WTC11 (cell line): ENCODE data around the gene SRD5A1. TPM values are rescaled to one million over a fixed set of nuclear protein-coding genes. Genes with fewer than 3 reads are reported as not detected.

Experiments
- ATAC-seq: fragments of 200-7000 bp; cut with Tn5 transposase; 2 replicates; pipeline ENCODE4 v1.10.0; 2021; ENCODE audit warnings: mild to moderate bottlenecking, moderate library complexity
- CTCF ChIA-PET: fragments of 300-600 bp; sonication (Branson Sonifier 250); formaldehyde crosslinking; loops from one replicate; lab custom pipeline; 2021; ENCODE audit warnings: antibody characterized with exemption; lab: Charles Lee
- POLR2A ChIA-PET: fragments of 350-600 bp; sonication (Branson Sonifier 250); formaldehyde crosslinking; loops from one replicate; lab custom pipeline; 2021; ENCODE audit warnings: antibody characterized with exemption; lab: Charles Lee
- DNase-seq: peaks from one replicate; pipeline ENCODE4 v3.0.0; 2021; ENCODE audit warnings: low spot score
- H3K27ac Mint-ChIP-seq: 2 replicates; pipeline ENCODE4 v1.8.0; 2021; ENCODE audit warnings: mixed read lengths
- H3K27me3 Mint-ChIP-seq: 2 replicates; pipeline ENCODE4 v1.8.0; 2021; ENCODE audit warnings: low read depth, mild to moderate bottlenecking, moderate library complexity, mixed read lengths
- H3K36me3 Mint-ChIP-seq: 2 replicates; pipeline ENCODE4 v1.8.0; 2021; ENCODE audit warnings: mixed read lengths
- H3K4me1 Mint-ChIP-seq: 2 replicates; pipeline ENCODE4 v1.8.0; 2022; ENCODE audit warnings: mixed read lengths
- H3K4me3 Mint-ChIP-seq: 2 replicates; pipeline ENCODE4 v1.8.0; 2021; ENCODE audit warnings: mild to moderate bottlenecking, moderate library complexity, mixed read lengths
- H3K9me3 Mint-ChIP-seq: 2 replicates; pipeline ENCODE4 v1.8.0; 2021; ENCODE audit warnings: mixed read lengths
- CBFB ChIP-seq: sonication (generic); formaldehyde crosslinking; IDR thresholded peaks from 2 replicates; pipeline ENCODE4 v1.8.1; 2022; ENCODE audit warnings: mild to moderate bottlenecking, low read depth, missing genetic modification reagents
- CREB1 ChIP-seq: sonication (generic); formaldehyde crosslinking; IDR thresholded peaks from 2 replicates; pipeline ENCODE4 v1.8.0; 2023; ENCODE audit warnings: mild to moderate bottlenecking, missing genetic modification reagents
- ESRRA ChIP-seq: sonication (generic); formaldehyde crosslinking; IDR thresholded peaks from 2 replicates; pipeline ENCODE4 v1.8.1; 2022; ENCODE audit warnings: mild to moderate bottlenecking, missing genetic modification reagents, borderline replicate concordance
- ETV6 ChIP-seq: sonication (generic); formaldehyde crosslinking; IDR thresholded peaks from 2 replicates; pipeline ENCODE4 v1.8.1; 2022; ENCODE audit warnings: mild to moderate bottlenecking, missing genetic modification reagents
- GTF2I ChIP-seq: fragments of 250-450 bp; sonication (Bioruptor Pico); conservative IDR thresholded peaks from 2 replicates; pipeline ENCODE4 v1.4.0; 2021; ENCODE audit warnings: mild to moderate bottlenecking
- KAT7 ChIP-seq: sonication (generic); formaldehyde crosslinking; IDR thresholded peaks from 2 replicates; pipeline ENCODE4 v1.8.1; 2023; ENCODE audit warnings: missing genetic modification reagents, mild to moderate bottlenecking, borderline replicate concordance
- MAX ChIP-seq: sonication (generic); formaldehyde crosslinking; IDR thresholded peaks from 2 replicates; pipeline ENCODE4 v1.8.0; 2022; ENCODE audit warnings: mild to moderate bottlenecking, missing genetic modification reagents
- MXD4 ChIP-seq: fragments of 250-450 bp; sonication (Bioruptor Pico); IDR thresholded peaks from 2 replicates; pipeline ENCODE4 v1.8.0; 2021; ENCODE audit warnings: mild to moderate bottlenecking, moderate library complexity, borderline replicate concordance
- NFE2L1 ChIP-seq: sonication (generic); formaldehyde crosslinking; IDR thresholded peaks from 2 replicates; pipeline ENCODE4 v1.8.1; 2023; ENCODE audit warnings: missing genetic modification reagents
- NFYB ChIP-seq: sonication (generic); formaldehyde crosslinking; conservative IDR thresholded peaks from 2 replicates; pipeline ENCODE4 v1.8.0; 2022; ENCODE audit warnings: low read depth, missing genetic modification reagents
- PRDM15 ChIP-seq: sonication (generic); formaldehyde crosslinking; IDR thresholded peaks from 2 replicates; pipeline ENCODE4 v1.8.0; 2022; ENCODE audit warnings: missing genetic modification reagents
- PREB ChIP-seq: sonication (generic); formaldehyde crosslinking; IDR thresholded peaks from 2 replicates; pipeline ENCODE4 v1.8.1; 2022; ENCODE audit warnings: mild to moderate bottlenecking, missing genetic modification reagents, moderate library complexity, borderline replicate concordance
- RELA ChIP-seq: sonication (generic); formaldehyde crosslinking; IDR thresholded peaks from 2 replicates; pipeline ENCODE4 v1.8.1; 2022; ENCODE audit warnings: missing genetic modification reagents, mild to moderate bottlenecking, borderline replicate concordance
- SMAD3 ChIP-seq: sonication (generic); formaldehyde crosslinking; IDR thresholded peaks from 2 replicates; pipeline ENCODE4 v1.8.0; 2022; ENCODE audit warnings: missing genetic modification reagents, mild to moderate bottlenecking, borderline replicate concordance
- SOX15 ChIP-seq: fragments of 250-450 bp; sonication (Bioruptor Pico); IDR thresholded peaks from 2 replicates; pipeline ENCODE4 v1.9.0; 2021; ENCODE audit warnings: mild to moderate bottlenecking
- TP53 ChIP-seq: sonication (generic); formaldehyde crosslinking; IDR thresholded peaks from 2 replicates; pipeline ENCODE4 v1.8.1; 2023; ENCODE audit warnings: mild to moderate bottlenecking, missing genetic modification reagents
- ZBTB43 ChIP-seq: sonication (generic); formaldehyde crosslinking; IDR thresholded peaks from 2 replicates; pipeline ENCODE4 v1.8.1; 2023; ENCODE audit warnings: mild to moderate bottlenecking, missing genetic modification reagents
- total RNA-seq: library from RNA; stranded (reverse); gene quantifications from 3 replicates; pipeline ENCODE4 v1.2.3, GENCODE V29; 2021
- TF ChIP-seq, protein P1 (sequence below): sonication (generic); formaldehyde crosslinking; IDR thresholded peaks from 2 replicates; pipeline ENCODE4 v1.8.0; 2022; ENCODE audit warnings: mild to moderate bottlenecking, missing genetic modification reagents

The SRD5A1 gene
- total RNA-seq, 1 experiment from 2014 or later: 36.9 TPM

DNA sequence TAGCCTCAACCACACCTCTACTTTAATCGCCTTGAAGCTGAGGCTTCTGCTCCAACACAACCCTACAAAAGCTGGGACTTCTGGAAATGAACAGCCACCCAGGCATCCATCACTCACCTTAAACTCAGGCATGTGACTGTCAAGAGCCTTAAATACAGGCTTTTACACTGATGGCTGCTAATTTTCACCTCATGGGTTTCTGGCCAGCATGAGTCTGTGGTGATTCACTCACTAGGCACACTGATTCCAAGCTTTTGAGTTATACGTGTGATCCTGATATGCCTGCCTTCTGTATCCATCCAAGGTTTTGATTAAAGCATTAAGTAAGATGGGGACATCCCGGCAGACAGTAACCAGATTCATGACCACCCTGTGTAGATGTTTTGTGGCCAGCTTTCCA lies 9.3 kb upstream of the SRD5A1 start (continued):
- TF ChIP-seq ZBTB43 (CRISPR knock-in tag) (no peak), ETV6 (CRISPR knock-in tag) (no peak)

- no peak for DNase-seq
- CTCF ChIA-PET: no interaction called here
- no peaks in the 10 kb centered on the region for H3K9me3 Mint-ChIP-seq
- TF ChIP-seq RELA (CRISPR knock-in tag) (no peak), TP53 (no peak), MAX (CRISPR knock-in tag) (no peak), KAT7 (no peak), NFE2L1 (CRISPR knock-in tag) (no peak), CREB1 (CRISPR knock-in tag) (no peak), SOX15 (CRISPR knock-in tag) (no peak), PREB (CRISPR knock-in tag) (no peak), PRDM15 (CRISPR knock-in tag) (no peak), SMAD3 (CRISPR knock-in tag) (no peak), MXD4 (CRISPR knock-in tag) (no peak), CBFB (no peak), ESRRA (CRISPR knock-in tag) (no peak), GTF2I (CRISPR knock-in tag) (no peak), NFYB (CRISPR knock-in tag) (no peak)
- TF ChIP-seq, protein P1, sequence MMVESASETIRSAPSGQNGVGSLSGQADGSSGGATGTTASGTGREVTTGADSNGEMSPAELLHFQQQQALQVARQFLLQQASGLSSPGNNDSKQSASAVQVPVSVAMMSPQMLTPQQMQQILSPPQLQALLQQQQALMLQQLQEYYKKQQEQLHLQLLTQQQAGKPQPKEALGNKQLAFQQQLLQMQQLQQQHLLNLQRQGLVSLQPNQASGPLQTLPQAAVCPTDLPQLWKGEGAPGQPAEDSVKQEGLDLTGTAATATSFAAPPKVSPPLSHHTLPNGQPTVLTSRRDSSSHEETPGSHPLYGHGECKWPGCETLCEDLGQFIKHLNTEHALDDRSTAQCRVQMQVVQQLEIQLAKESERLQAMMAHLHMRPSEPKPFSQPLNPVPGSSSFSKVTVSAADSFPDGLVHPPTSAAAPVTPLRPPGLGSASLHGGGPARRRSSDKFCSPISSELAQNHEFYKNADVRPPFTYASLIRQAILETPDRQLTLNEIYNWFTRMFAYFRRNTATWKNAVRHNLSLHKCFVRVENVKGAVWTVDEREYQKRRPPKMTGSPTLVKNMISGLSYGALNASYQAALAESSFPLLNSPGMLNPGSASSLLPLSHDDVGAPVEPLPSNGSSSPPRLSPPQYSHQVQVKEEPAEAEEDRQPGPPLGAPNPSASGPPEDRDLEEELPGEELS: no peak
- TF ChIP-seq, all 79 proteins: peak for 0
- H3K27me3 Mint-ChIP-seq: no peaks in the 10 kb centered on the region
- H3K27ac Mint-ChIP-seq: no peak overlapping the region
- no peak overlapping the region for H3K4me3 Mint-ChIP-seq
- peaks cover 78% of the 10 kb centered on the region for H3K36me3 Mint-ChIP-seq
- POLR2A ChIA-PET: no interaction called here
- ATAC-seq: no peak
- H3K4me1 Mint-ChIP-seq: peaks cover 5% of the 10 kb centered on the region
Measured at GRCh38 chr5:6626508-6626907, 6.7 kb upstream of the SRD5A1 start.
